HG03097 (cell line): ENCODE results near the gene GRHL3.

ENCODE experiments used
- ATAC-seq: cut with Tn5 transposase; IDR thresholded peaks from one replicate; pipeline ENCODE4 v1.9.1; 2021; ENCODE audit not compliant: unreplicated experiment, low FRiP score

GRHL3 gene

DNA sequence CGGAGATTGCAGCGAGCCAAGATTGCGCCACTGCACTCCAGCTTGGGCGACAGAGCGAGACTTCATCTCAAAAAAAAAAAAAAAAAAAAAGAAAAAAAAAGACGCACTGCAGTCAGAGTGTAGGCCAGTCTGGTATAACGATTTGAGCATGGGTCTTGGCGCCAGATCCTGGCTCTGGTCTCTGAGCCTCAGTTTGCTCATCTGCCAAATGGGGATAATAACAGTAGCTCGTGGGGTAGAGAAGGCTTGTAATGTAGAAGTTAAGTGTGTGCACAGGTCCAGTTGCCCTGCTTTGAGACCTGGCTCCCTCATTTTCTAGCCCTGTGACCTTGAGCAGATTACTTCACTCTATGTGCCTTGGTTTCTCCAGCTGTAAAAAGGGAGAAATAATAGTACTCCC is 26.3 kb upstream of the GRHL3 start:
- no peak for ATAC-seq

- no peak for ATAC-seq
Observed at GRCh38 chr1:24293392-24294227, 25.5 kb upstream of the GRHL3 start.

GRCh38 chr1:24294228-24294672 is 24.9 kb upstream of the GRHL3 start:
- no peak for ATAC-seq

DNA sequence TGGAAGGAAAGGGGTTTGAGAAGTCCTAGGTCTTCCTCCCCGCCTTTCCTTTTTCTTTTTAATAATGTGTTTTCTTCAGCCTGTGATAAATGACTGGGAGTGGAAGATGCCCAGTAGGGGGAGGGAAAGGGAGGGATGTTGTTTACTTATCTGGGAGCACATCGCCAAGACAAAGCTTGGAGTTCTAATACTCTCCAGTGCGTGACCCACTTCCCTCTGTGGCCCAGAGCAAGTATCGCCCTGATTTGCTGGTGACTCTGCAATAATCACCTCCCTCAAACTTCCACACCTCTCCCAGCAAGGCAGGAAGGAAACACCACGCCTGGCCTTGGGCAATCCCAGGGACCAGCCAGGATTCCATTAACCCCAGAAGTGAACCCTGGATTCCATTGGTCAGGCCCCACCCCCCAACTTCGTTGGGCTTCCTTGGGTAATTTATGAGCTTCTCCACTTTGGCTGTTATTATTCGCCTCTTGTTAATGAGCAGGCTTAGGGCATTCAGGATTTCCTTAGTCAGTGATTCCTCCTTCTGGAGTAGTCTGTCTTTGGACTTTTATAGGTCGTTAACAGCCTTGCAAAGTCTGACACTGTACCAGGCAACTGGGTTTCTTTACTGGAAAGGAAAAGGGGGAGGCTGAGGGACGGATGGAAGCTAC is 24.3 kb upstream of the GRHL3 start:
- no peak for ATAC-seq

GRCh38 chr1:24295535-24295934 is 23.6 kb upstream of the GRHL3 start:
- ATAC-seq = no peak

GRCh38 chr1:24297187-24297851 is 21.8 kb upstream of the GRHL3 start:
- ATAC-seq = no peak

GRCh38 chr1:24297852-24298232 is 21.3 kb upstream of the GRHL3 start:
- ATAC-seq = no peak

GRCh38 chr1:24298606-24299005 is 20.6 kb upstream of the GRHL3 start:
- ATAC-seq = no peak

GRCh38 chr1:24299901-24300300 is 19.3 kb upstream of the GRHL3 start:
- ATAC-seq = no peak

DNA sequence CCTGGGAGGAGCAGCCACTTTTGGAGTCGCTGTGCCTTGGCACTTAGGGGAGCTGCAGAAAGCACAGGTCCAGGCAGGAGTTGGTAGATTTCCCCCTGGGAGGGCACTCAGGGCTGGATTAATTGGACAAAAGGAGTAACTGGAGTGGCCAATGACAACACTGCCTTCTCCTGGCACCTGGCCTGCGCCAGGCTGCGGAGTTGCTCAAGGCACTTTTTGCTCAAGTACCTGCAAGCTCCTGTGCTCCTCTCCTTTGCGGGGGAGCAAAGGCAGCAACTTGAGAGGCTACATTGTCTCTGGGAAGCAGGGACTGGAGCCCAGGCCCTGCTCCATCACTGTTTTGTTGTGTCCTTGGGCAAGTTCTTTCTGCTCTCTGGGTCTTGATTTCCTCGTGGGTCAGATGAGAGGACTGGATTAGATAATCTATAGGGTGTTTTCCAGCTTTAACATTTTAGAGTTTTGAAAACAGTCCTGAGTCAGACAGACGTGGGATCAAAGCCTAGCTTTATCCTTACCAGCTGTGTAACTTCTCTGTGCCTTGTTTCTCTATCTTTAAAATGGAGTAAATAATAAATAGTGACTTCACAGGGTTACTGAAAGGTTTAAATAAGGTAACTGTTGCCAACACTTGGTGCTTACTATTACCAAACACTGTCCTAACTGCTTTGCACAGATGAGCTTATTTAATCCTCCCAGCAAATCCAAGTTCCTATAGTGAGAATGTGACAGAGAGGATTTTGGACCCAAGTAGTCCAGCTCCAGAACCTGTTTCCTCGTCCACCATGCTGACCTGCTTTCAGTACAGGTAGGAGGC is 18.0 kb upstream of the GRHL3 start:
- no peak for ATAC-seq

GRCh38 chr1:24301785-24302175 is 17.4 kb upstream of the GRHL3 start:
- ATAC-seq = no peak

- ATAC-seq = no peak
Observed at GRCh38 chr1:24302209-24302611, 16.9 kb upstream of the GRHL3 start.

- ATAC-seq = no peak
Observed at GRCh38 chr1:24303600-24303999, 15.6 kb upstream of the GRHL3 start.

- no peak for ATAC-seq
Observed at GRCh38 chr1:24304763-24305162, 14.4 kb upstream of the GRHL3 start.

DNA sequence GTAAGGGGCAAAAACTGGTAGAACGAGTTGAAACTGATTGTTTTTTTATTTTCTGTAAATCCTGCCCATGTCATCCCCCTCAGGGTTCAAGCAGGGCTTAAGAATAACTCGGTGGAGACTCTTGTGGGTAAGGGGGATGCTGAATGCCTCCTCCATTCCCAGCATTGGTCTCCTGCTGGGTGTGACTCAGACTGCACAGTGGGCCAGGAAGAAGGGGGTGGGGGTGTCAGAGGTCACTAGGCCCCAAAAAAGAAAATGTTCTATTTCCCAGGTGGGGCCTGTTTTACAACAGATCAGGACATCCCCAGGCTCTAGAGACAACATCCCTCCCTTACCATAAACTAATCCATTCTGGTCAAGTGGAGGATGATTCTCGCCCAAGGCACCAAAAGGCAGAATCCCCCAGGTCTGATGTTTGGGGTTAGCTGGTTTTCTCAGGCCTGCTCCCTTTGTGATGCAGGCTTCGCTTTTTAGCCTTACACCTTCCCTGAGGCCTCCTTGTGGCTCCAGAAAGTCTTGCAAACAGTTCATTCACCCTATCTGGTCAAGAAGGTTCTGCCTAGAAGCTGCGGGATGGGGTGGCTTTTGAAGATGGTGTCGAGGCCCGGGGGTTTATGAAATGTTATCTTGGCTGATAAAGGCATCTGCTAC is 10.7 kb upstream of the GRHL3 start:
- ATAC-seq = no peak

- no peak for ATAC-seq
Observed at GRCh38 chr1:24309762-24310485, 9.2 kb upstream of the GRHL3 start.

DNA sequence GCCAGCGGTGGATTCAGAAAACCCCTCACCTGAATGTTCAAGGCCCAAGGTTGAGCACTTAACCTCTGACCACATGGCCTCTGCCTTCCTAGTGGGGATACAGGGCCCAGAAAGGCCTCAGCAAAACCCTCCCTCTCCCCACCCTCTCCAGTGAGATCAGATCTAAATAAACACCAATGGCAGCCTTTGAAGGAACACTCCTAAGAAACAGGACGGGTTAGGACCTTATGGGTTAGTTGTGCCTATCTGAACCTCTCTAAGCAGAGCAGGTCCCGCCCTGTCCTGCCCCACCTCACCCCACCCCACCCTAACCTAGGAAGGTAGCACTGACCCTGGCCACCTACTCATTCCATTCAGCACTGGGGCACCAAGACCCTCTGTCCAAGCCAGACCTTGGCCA is 7.9 kb upstream of the GRHL3 start:
- no peak for ATAC-seq

GRCh38 chr1:24311741-24312140 is 7.4 kb upstream of the GRHL3 start:
- no peak for ATAC-seq

DNA sequence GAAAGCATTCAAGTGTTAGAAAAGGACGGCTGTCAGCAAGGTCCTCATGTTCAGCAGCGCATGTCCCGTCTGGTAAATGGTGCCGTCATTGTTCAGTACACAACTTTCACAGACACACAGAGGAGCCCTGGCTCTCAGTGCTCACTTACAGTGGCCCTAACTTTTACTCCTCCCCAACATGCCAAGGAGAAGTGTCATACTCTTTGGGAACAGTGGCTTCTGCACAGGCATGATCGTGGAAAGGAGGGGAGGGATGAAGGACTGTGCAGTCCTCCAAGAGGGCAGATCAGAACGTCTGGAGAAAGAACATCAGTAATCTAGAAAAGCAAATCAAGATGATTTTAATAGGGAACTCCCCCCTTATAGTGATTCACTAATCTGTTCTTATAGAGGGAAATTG is 3.8 kb upstream of the GRHL3 start:
- no peak for ATAC-seq

- no peak for ATAC-seq
Observed at GRCh38 chr1:24316645-24317044, 2.5 kb upstream of the GRHL3 start.
